Loucy (cell line): ENCODE data around the gene BMS1.
A peak's percentile ranks its signal among the peaks of the same experiment; 100 is the strongest.
"Not testable (repeated sequence)": the region's sequence is repeated elsewhere in the genome, so short reads cannot be mapped to it uniquely, and the experiment has no call there.

Source experiments
- H2AFZ ChIP-seq: fragments of 200-600 bp; sonication (generic); 2 replicates; pipeline ENCODE4 v1.6.0; 2016; ENCODE audit warnings: antibody characterized with exemption, mild to moderate bottlenecking, low read length, moderate library complexity
- H3F3A ChIP-seq: fragments of 200-600 bp; 2 replicates; pipeline ENCODE4 v1.6.0; 2016; ENCODE audit warnings: antibody characterized with exemption, low read depth, mild to moderate bottlenecking
- H3K27me3 ChIP-seq: fragments of 200-600 bp; sonication (generic); 2 replicates; pipeline ENCODE4 v1.6.1; 2014; ENCODE audit warnings: low read length, mild to moderate bottlenecking; ENCODE audit not compliant: insufficient read depth, poor library complexity, severe bottlenecking
- H3K36me3 ChIP-seq: fragments of 200-600 bp; sonication (generic); 2 replicates; pipeline ENCODE4 v1.6.1; 2016; ENCODE audit warnings: low read length; ENCODE audit not compliant: insufficient read depth
- H3K4me1 ChIP-seq: fragments of 200-600 bp; sonication (generic); 2 replicates; pipeline ENCODE4 v1.5.1; 2014; ENCODE audit warnings: low read length, mild to moderate bottlenecking; ENCODE audit not compliant: insufficient read depth, poor library complexity, severe bottlenecking
- H3K4me2 ChIP-seq: fragments of 200-600 bp; sonication (generic); 2 replicates; pipeline ENCODE4 v1.6.0; 2014; ENCODE audit warnings: antibody characterized with exemption, low read length, low read depth, mild to moderate bottlenecking; ENCODE audit not compliant: poor library complexity, severe bottlenecking
- H3K4me3 ChIP-seq: fragments of 200-600 bp; sonication (generic); 2 replicates; pipeline ENCODE4 v1.5.1; 2014; ENCODE audit warnings: low read length, mild to moderate bottlenecking, mixed read lengths; ENCODE audit not compliant: poor library complexity, severe bottlenecking
- H3K79me2 ChIP-seq: fragments of 200-600 bp; sonication (generic); 2 replicates; pipeline ENCODE4 v1.6.1; 2014; ENCODE audit warnings: low read length; ENCODE audit not compliant: insufficient read depth
- H3K9ac ChIP-seq: fragments of 200-600 bp; sonication (generic); 2 replicates; pipeline ENCODE4 v1.6.0; 2014; ENCODE audit warnings: mild to moderate bottlenecking, low read depth, low read length, moderate library complexity; ENCODE audit not compliant: poor library complexity, severe bottlenecking
- H3K9me2 ChIP-seq: fragments of 200-600 bp; sonication (generic); replicated peaks from 2 replicates; pipeline ENCODE4 v1.6.1; 2016; ENCODE audit warnings: low read depth, low read length, mixed read lengths
- H3K9me3 ChIP-seq: fragments of 200-600 bp; sonication (generic); 2 replicates; pipeline ENCODE4 v1.6.1; 2014; ENCODE audit warnings: mild to moderate bottlenecking, antibody characterized with exemption, low read length, low read depth; ENCODE audit not compliant: insufficient read depth
- H4K20me1 ChIP-seq: fragments of 200-600 bp; sonication (generic); 2 replicates; pipeline ENCODE4 v1.6.0; 2014; ENCODE audit warnings: antibody characterized with exemption, low read length, mild to moderate bottlenecking; ENCODE audit not compliant: insufficient read depth, poor library complexity, severe bottlenecking
- CTCF ChIP-seq: fragments of 200-600 bp; sonication (generic); conservative IDR thresholded peaks from 2 replicates; pipeline ENCODE4 v1.5.1; 2014; ENCODE audit warnings: mild to moderate bottlenecking, antibody characterized with exemption, low read length
- EZH2phosphoT487 ChIP-seq: fragments of 200-600 bp; IDR thresholded peaks from 2 replicates; pipeline ENCODE4 v1.6.1; 2018; ENCODE audit warnings: antibody characterized with exemption, mild to moderate bottlenecking, moderate library complexity, borderline replicate concordance

The BMS1 gene

GRCh38 chr10:42859256-42859655 is 76.7 kb downstream of the BMS1 start:
- no peak overlapping the region for H3K4me2 ChIP-seq
- no peaks in the 10 kb centered on the region for H3F3A ChIP-seq
- H3K36me3 ChIP-seq: no peaks in the 10 kb centered on the region
- no peaks in the 10 kb centered on the region for H3K4me1 ChIP-seq
- no peaks in the 10 kb centered on the region for H3K9me3 ChIP-seq
- no peak overlapping the region for H3K9ac ChIP-seq
- H3K4me3 ChIP-seq: no peak overlapping the region
- H3K79me2 ChIP-seq: no peaks in the 10 kb centered on the region
- no peaks in the 10 kb centered on the region for H3K9me2 ChIP-seq
- no peaks in the 10 kb centered on the region for H4K20me1 ChIP-seq
- H2AFZ ChIP-seq: no peak overlapping the region
- TF ChIP-seq EZH2phosphoT487: no peak
- no peak for TF ChIP-seq CTCF
- H3K27me3 ChIP-seq: no peaks in the 10 kb centered on the region

- not testable (repeated sequence) for H3K4me1 ChIP-seq, H3K27me3 ChIP-seq, H3K9ac ChIP-seq, H3F3A ChIP-seq, H3K79me2 ChIP-seq, H3K36me3 ChIP-seq, H3K9me3 ChIP-seq, H3K4me3 ChIP-seq, H2AFZ ChIP-seq, H3K9me2 ChIP-seq, H4K20me1 ChIP-seq, H3K4me2 ChIP-seq
These were observed 77.4 kb downstream of the BMS1 start for GRCh38 chr10:42860016-42860415.

GRCh38 chr10:42862801-42863200 is 80.2 kb downstream of the BMS1 start:
- not testable (repeated sequence) for H3K36me3 ChIP-seq, H4K20me1 ChIP-seq

GRCh38 chr10:42864575-42864974 is 82.0 kb downstream of the BMS1 start:
- H3K4me3 ChIP-seq: no peak overlapping the region
- H3K9ac ChIP-seq: no peak overlapping the region
- H3K27me3 ChIP-seq: no peaks in the 10 kb centered on the region
- peak; percentile 26; the same call in 1 of the 2 replicates for TF ChIP-seq CTCF
- no peak for TF ChIP-seq EZH2phosphoT487
- no peaks in the 10 kb centered on the region for H3K36me3 ChIP-seq
- no peaks in the 10 kb centered on the region for H3F3A ChIP-seq
- no peak overlapping the region for H2AFZ ChIP-seq
- no peaks in the 10 kb centered on the region for H4K20me1 ChIP-seq
- no peaks in the 10 kb centered on the region for H3K79me2 ChIP-seq
- no peaks in the 10 kb centered on the region for H3K4me1 ChIP-seq
- H3K9me2 ChIP-seq: no peaks in the 10 kb centered on the region
- H3K4me2 ChIP-seq: no peak overlapping the region
- no peaks in the 10 kb centered on the region for H3K9me3 ChIP-seq

More at GRCh38 chr10:42862801-42863200, 80.2 kb downstream of the BMS1 start:
- not testable (repeated sequence) for H3K79me2 ChIP-seq, H3K9me3 ChIP-seq, H2AFZ ChIP-seq, H3K4me1 ChIP-seq, H3F3A ChIP-seq, H3K9ac ChIP-seq, H3K4me2 ChIP-seq, H3K9me2 ChIP-seq, H3K27me3 ChIP-seq, H3K4me3 ChIP-seq
